ENCODE results near the gene METTL26.
A peak's percentile ranks its signal among the peaks of the same experiment; 100 is the strongest.

METTL26 gene

GRCh38 chr16:674968-675883 is 39.1 kb upstream of the METTL26 start, which contains the start of gene RHBDL1:
RHBDL1 (plus strand) TSS chr16:675671; CDS start chr16:675791, 120 bp downstream.
- peak in 1 of 2 experiments; percentile 50 for DNase-seq

- no peak for DNase-seq
These were observed 38.2 kb upstream of the METTL26 start for GRCh38 chr16:674214-674881.

- DNase-seq, result no peak
These were observed 37.4 kb upstream of the METTL26 start for GRCh38 chr16:673399-673991.

GRCh38 chr16:672851-673250 is 36.7 kb upstream of the METTL26 start:
- no peak for DNase-seq

- DNase-seq, result no peak
These were observed 36.3 kb upstream of the METTL26 start for GRCh38 chr16:672371-672770.

- peak in 1 of 2 experiments; percentile 34 for DNase-seq
These were observed 35.4 kb upstream of the METTL26 start for GRCh38 chr16:671353-672131.

- no peak for DNase-seq
These were observed 34.6 kb upstream of the METTL26 start for GRCh38 chr16:670485-671352.

GRCh38 chr16:669666-670065 is 33.6 kb upstream of the METTL26 start:
- no peak for DNase-seq

GRCh38 chr16:668519-669171 is 32.5 kb upstream of the METTL26 start:
- DNase-seq, result no peak

- DNase-seq, result peak; percentile 85 to 92
These were observed 31.8 kb upstream of the METTL26 start, which contains the start of gene RHOT2 for GRCh38 chr16:667780-668518. RHOT2 (plus strand) TSS chr16:668132; CDS start chr16:668200, 68 bp downstream.

GRCh38 chr16:667113-667779 is 31.1 kb upstream of the METTL26 start:
- DNase-seq, result no peak

GRCh38 chr16:666572-666971 is 30.5 kb upstream of the METTL26 start:
- DNase-seq, result no peak

- no peak for DNase-seq
These were observed 26.5 kb upstream of the METTL26 start for GRCh38 chr16:662597-662996.

- DNase-seq, result no peak
These were observed 26.0 kb upstream of the METTL26 start for GRCh38 chr16:662095-662494.

- DNase-seq, result no peak
These were observed 25.2 kb upstream of the METTL26 start for GRCh38 chr16:661184-661821.

GRCh38 chr16:660459-661183 is 24.5 kb upstream of the METTL26 start:
- DNase-seq, result no peak

- DNase-seq, result no peak
These were observed 24.0 kb upstream of the METTL26 start for GRCh38 chr16:660132-660458.

GRCh38 chr16:659618-660017 is 23.5 kb upstream of the METTL26 start:
- DNase-seq, result no peak

Measured in NCI-H524 (cell line).